HG03045 (cell line): ENCODE data around the gene PLCE1.
"Not testable (repeated sequence)": the region's sequence is repeated elsewhere in the genome, so short reads cannot be mapped to it uniquely, and the experiment has no call there.

Experiments
- ATAC-seq: cut with Tn5 transposase; IDR thresholded peaks from one replicate; pipeline ENCODE4 v1.9.1; 2021; ENCODE audit warnings: mild to moderate bottlenecking, moderate library complexity; ENCODE audit not compliant: unreplicated experiment

The PLCE1 gene

DNA sequence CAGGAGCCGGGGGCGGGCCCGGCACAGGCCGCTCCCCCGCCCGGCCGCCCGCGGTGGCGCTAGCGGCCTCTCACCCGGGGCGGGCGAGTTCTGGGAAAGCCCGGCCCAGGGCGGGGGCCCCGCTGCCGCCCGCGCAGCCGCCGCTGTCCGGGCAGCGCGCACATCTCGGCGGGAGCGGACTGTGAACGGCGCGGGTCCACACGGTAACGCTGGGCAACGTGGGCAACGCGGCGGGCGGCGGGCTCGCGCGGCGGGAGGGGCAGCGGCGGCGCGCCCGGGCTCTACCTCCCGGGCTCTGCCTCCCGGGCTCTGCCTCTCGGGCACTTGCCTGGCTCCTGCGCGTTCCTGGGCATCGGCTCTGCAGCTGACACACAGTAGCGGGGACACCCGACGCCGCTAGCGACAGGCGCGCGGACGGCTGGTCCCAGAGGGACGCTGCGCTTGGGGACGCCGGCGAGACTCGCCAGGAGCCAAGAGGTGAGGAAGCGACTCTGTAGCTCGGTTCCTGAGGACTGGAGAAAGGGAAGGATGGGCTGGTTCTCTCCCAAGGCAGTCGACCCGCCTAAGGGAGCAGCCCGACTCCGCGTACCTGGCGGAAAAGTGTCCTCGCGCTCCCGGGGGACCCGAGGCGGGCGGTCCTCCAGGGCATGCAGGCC, at the start of gene PLCE1:
PLCE1 (plus strand) TSS at position 150 of the 656 bp plus-strand sequence. CDS start 37,116 bp downstream, outside the sequence.
- ATAC-seq: peak; percentile 65

DNA sequence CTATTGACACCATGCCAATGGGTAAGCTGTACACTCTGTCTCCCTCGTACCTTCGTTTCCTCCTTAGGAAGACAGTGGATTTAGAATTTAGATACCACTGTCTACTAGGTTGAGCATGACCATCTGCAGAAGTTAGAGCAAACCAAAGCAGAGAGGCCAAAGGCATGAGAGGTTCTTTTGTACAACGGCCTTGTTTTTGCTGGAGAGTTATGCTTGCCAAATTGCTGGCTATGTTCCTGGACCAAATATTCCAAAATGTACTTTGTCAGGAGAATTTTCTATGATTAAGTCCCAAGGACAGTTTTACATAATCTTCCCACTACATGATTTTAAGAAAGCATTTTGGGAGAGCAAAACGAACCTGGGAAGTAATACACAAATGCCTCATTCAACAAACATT, 47.9 kb upstream of the PLCE1 start:
- ATAC-seq: no peak

DNA sequence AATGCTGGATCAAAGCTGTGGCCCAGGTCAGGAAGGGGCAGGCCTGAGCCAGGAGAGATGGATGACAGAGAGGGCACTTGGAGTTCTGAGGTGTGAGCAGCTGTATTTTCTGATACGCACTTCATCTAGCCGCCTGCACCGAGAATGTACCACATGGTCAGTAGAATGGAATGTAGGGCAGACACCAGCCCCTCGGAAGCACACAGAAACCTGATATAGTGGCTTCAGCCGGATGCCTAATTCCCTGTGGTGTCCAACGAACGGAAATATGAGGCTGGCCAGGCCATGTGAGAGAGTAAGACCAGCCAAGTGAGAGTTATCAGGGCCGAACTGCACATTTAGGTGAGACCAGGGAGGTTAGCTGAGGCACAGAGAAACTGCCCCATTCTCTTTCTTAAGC, 46.7 kb upstream of the PLCE1 start:
- ATAC-seq: no peak

DNA sequence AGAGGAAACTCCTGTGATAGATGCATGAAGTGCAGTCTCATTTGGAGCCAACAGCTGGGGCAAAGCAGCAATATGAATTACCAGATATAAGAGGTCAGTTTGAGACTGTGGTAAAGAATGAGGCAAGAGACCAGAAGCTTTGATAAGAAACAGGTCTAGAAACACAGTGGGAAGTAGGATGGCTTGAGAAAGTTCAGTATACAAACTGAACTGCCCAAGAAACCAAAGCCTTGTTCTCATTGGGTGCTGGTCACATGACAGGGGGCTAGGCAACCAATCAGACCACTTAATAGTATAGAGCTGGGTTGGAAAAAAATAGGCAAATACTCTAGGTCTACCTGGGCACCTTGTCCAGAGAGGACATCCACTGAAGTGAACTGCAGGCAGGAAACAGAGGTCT, 46.2 kb upstream of the PLCE1 start:
- no peak for ATAC-seq

DNA sequence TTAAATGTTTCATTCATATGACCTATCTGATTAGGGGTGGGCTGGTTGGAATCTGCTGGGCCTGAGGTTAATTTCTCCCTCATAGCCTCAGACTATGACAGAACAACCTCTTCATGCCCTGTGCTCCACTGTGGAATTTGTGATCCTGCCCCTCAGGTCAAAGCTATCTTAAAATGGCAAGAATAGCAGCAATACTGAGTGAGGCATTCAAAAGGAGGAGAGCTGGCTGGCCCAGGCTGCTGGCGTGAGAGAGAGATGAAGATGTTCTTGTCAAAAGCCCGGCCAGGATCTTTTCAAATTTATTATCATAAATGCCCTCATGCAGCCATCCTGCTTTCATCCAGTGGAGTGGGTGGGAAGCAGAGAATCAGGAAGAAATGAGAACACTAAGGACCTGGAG, 41.8 kb upstream of the PLCE1 start:
- ATAC-seq: no peak

DNA sequence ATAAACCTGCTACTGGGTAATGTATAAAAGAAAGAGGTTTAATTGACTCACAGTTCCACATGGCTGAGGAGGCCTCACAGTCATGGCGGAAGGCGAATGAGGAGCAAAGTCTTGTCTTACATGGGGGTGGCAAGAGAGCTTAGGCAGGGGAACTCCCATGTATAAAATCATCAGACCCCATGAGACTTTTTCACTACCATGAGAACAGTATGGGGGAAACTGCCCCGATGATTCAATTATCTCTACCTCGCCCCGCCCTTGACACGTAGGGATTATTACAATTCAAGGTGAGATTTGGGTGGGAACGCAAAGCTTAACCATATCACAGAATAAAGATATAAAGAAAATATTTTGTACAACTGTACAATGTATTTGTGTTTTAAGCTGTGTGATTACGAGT, 39.4 kb upstream of the PLCE1 start:
- no peak for ATAC-seq

DNA sequence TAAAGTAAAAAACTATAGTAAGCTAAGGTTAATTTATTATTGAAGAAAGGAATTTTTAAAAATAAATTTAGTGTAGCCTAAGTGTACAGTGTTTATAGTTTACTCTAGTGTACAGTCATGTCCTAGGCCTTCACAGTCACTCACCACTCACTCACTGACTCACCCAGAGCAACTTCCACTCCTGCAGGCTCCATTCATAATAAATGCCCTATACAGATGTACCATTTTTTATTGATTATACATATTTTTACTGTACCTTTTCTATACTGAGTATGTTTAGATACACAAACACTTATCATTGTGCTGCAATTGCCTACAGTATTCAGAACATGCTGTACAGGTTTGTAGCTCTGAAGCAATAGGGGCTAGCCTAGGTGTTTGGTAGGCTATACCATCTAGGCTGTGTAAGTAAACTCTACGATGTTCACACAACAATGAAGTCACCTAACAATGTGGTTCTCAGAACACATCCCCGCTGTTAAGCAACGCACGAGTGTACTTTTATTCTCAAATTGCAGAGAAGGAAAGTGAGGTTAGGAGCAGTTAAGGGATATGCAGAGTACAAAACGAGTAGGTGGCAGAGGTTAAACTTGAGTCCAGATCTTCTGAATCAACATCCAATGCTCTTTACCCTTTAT, 38.9 kb upstream of the PLCE1 start:
- no peak for ATAC-seq

DNA sequence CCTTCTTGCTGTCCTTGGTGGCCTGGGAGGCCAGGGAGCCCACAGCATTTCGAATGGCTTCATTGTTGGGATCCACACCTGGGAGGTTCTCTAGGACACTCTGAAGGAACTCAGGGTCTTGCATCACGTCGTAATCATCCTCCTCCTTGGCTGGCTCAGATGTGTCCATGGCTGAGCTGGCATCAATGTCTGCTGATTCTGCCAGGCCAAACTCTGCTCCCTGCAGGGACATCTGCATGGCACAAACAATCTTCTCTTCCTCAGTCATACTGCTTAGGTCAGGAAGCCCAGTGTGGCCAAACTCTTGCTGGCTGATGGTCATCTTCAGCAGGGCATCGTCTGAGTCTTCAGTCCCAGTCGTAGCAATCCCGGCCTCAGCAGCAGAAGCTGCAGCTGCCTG, 34.9 kb upstream of the PLCE1 start:
- no peak for ATAC-seq

DNA sequence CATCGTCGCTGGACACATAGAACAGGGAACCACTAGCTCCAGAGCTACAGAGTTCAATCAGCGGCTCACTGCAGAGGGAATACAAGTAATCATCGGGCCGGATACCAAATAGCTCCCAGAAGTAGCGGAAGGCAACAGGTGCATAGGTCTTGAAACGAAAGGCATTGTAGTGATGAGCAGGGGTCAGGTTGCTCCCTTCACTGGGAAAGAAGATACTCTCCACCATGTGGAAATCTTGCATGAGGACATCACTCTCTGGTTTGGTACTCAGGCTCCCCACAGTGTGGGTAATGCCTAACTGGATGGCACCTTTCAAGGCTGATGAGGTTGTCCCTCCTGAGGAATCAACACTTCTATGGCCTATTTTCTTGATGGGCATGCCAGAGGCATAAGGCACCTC, 32.7 kb upstream of the PLCE1 start:
- not testable (repeated sequence) for ATAC-seq

DNA sequence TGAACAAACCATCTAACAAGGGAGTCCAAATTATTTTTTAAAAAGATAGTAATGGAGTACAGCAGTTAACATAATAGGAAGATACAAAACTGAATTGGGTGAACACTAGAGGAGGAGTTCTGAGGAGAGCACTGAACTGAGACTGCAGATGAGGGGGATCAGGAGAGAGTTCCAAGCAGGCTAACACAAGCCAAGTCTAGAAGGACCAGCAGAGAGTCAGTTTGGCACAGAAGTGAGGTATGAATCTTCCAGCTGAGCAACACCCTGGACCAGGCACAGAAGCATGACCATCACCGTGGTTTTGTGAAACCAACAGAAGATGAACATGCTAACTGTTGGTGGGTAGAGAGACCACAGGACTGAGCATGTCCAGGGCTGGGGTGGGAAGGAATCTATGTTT, 30.8 kb upstream of the PLCE1 start:
- no peak for ATAC-seq

DNA sequence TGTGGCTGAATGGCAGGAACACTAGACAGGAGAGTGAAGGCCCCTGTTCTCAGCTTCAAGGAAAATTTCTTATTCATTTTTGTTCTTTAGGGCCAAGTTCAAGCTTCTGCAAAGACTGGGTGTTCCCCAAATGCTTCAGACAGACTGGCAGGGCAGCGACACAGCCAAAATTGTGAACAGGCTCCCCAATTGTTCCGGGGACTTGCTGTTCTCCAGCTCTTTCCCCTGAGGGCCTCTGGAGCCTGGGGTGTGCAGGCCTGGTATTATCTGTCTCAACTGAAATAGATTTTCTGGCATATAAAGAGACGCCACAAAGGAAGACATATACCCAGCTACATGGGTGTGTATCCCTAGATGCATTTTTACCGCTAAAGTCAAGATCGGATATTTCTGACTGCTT, 30.3 kb upstream of the PLCE1 start:
- no peak for ATAC-seq

DNA sequence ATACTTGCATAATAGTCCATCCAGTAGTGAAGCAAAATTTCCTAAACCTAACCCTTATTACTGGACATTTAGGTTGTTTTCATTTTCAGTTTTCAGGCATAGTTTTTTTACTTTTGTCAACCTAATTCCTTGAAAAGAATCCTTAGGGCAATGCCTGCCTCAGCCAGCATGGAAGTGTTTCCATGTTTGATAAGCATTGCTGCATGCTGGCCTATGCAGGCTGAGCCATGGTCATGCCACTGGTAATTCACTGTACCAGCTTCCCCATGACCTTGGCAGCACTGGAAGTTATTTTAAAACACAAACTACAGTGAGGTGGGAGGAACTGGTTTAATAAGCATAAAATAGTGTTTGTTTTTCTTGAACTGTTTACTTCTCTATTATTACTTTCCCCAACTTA, 27.8 kb upstream of the PLCE1 start:
- ATAC-seq: no peak

DNA sequence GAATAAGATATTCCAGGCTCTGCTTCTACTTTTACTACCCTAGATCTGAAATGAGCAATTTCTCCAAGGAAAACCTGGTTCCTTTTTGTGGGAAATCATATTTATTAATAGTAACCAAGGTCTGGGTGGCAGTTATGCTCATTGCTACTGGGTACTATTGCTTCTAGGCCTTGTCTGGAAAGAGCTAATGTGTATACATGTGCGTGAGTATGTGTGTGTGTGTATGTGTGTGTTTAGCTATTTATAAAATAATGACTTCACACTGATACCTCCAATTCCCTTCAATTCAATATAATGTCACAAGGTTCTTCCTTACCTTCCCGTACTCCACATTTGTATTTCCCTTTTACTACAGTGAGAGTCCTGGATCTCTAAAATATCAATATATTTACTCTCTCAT, 26.0 kb upstream of the PLCE1 start:
- ATAC-seq: no peak

DNA sequence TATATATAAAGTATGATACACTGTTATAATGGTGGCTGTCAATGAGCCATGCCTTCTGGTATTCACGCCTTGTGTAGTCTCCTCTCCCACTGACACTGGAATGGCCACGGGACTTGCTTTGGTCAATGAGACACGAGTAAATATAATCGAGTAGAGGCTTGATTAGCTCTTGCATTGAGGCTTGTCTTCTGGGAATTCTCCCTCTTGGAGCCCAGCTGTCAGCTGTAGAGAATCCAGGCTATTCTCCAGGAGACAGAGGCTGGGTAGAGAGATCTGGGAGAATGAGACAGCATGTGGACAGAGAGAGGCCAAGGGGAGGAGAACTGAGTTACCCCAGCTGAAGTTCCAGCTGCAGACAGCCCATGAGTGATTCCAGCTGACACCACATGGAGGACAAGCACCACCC, 25.2 kb upstream of the PLCE1 start:
- ATAC-seq: no peak

DNA sequence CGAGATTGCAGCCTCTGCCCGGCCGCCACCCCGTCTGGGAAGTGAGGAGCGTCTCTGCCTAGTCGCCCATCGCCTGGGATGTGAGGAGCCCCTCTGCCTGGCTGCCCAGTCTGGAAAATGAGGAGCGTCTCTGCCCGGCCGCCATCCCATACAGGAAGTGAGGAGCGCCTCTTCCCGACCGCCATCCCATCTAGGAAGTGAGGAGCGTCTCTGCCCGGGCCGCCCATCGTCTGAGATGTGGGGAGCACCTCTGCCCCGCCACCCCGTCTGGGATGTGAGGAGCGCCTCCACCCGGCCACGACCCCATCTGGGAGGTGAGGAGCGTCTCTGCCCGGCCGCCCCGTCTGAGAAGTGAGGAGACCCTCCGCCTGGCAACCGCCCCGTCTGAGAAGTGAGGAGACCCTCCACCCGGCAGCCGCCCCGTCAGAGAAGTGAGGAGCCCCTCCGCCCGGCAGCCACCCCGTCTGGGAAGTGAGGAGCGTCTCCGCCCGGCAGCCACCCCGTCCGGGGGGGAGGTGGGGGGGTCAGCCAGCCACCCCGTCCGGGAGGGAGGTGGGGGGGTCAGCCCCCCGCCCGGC, 23.2 kb upstream of the PLCE1 start:
- ATAC-seq: not testable (repeated sequence)

DNA sequence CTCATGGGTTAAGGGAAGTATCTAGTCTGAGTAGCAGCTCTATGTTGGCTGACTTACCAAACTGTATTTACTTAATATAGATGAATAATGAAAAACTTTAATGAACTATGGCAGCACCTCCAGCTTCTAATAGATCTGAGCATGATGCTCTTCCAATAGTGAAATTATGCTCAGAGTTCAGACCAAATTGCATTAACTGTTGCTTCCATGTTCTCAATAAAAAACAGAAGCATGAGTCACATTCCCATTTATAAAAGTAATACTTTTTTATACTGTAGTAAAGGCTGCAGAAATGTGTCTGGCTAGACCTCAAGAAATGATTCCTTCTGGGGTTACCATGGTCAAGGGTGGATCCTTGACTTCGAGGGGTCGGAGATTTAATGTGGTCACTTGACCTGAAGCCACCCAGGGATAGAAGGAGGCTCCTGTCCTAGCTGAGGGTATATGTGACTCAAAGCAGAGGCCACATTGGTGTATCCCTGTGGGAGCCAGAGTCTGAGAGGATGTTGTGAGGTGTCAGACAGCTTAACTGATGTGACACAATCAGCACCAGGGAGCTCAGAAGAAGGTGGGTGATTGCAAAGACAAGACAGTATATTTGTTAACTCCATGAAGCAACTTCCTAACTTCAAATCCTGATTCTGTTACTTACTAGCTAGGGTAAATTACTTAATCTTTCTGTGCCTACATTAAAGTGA, 19.8 kb upstream of the PLCE1 start:
- ATAC-seq: no peak

DNA sequence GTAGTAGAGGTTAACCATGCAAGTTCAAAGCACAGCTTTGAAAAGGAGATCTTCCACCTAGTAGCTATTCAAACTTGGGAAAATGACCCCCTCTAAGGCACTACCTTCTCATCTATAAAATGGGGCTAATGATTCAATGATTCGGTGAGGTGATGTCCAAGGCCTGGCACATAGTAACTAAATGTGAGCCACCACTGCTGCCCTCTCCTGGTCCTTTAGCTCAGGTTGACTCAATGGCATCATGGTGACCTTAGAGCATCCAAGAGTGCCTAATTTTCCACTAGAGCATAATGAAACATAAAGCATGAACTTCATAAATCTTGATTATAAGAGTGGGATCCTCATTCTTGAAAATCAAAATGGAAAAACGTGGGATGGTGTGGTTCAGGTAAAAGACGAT, 16.3 kb upstream of the PLCE1 start:
- no peak for ATAC-seq

DNA sequence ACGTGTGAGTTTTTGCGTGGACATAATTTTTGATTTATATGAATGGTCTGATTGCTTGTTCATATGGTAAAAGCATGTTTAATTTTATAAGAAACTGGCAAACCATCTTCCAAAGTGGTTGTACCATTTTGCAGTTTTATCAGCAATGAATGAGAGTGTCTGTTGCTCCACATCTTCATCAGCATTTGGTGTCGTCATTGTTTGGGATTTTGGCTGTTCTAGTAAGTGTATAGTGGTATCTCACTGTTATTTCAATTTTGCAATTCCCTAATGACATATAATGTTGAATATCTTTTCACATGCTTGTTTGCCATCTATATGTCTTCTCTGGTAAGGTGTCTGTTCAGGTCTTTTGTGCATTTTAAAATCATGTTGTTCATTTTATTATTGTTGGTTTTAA, 13.2 kb upstream of the PLCE1 start:
- ATAC-seq: no peak

DNA sequence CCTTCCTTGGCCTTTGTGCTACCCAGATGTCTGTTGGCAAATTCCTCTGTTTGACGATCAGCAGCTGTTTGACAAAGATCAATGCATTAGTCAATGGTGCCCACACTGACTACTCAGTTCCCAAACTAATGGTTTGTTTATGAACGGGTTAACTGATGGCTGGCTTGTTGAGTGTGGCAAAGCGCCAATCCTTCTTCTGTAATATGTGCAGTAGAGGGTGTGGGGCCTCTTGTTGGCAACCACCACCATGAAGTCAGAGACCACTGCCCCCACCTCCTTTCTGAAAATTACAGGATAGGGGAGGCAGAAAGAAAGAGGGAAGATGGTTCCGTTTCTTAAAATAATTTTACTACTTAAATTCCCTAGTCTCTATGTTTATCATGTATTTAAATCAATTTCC, 2.6 kb upstream of the PLCE1 start:
- ATAC-seq: no peak

DNA sequence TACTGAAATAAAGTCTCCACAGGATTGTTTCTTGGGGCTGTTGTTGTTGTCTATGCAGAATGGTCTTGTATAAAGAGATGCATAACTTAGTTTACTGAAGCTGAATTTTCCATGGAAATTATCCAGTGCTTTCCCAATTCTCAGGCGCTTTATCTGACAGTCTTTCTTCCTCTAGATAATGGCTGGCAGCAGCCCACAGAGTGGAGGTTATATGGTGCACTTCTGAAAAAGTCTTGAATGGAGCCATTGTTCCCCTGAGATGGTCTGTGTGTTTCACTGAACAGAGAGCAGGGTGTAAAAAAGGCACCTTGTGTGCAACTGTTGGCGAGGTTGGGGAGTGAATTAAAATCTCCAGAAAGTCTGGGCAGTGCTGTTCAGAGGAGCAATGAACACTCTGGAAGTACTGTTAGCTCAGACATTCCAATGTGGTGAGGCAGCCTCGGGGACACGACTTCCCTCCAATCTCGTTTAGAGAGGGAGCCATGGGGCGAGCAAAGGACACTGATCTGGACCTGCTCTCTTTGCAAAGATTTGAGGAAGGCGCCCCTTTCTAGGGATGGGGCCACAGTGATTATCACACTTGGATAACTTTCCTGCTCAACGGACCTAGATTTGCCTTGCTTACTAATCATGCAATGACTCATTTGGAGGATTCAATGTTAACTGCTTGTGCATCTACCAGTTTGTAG, 2.0 kb upstream of the PLCE1 start:
- ATAC-seq: no peak

DNA sequence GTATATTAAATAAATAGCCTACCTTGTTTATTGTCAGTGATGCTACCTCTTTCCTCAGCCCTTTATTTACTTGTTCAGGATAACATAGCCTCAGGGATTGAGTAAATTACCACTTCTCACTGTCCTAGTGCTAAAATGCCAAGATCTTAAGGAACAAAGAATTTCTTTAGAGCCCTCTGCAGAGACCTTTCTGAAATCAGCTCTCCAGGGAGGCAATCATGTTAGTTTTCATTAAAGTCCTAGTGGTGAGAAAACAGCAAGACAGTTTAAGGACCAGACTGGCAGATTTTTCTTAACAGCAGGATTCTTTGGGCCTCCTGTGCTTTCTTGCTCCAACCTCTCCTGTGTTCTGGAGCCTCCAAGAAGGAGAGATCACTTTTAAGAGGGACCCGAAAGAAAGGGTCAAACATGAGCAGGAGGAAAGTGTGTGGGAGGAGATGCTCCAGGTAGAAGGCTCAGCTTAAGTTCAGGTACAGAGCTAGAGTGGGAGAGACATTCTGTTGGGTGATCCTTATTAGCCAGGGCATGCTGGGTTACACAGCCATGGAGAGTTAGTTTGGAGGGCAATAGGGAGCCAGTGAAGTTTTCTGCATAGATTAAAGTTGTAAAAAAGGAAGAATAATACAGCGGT, 1.2 kb upstream of the PLCE1 start:
- no peak for ATAC-seq
